ENCODE measurements around the gene CD58.
"Not testable (repeated sequence)": the region's sequence is repeated elsewhere in the genome, so short reads cannot be mapped to it uniquely, and the experiment has no call there.

CD58 gene, protein sequence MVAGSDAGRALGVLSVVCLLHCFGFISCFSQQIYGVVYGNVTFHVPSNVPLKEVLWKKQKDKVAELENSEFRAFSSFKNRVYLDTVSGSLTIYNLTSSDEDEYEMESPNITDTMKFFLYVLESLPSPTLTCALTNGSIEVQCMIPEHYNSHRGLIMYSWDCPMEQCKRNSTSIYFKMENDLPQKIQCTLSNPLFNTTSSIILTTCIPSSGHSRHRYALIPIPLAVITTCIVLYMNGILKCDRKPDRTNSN

DNA sequence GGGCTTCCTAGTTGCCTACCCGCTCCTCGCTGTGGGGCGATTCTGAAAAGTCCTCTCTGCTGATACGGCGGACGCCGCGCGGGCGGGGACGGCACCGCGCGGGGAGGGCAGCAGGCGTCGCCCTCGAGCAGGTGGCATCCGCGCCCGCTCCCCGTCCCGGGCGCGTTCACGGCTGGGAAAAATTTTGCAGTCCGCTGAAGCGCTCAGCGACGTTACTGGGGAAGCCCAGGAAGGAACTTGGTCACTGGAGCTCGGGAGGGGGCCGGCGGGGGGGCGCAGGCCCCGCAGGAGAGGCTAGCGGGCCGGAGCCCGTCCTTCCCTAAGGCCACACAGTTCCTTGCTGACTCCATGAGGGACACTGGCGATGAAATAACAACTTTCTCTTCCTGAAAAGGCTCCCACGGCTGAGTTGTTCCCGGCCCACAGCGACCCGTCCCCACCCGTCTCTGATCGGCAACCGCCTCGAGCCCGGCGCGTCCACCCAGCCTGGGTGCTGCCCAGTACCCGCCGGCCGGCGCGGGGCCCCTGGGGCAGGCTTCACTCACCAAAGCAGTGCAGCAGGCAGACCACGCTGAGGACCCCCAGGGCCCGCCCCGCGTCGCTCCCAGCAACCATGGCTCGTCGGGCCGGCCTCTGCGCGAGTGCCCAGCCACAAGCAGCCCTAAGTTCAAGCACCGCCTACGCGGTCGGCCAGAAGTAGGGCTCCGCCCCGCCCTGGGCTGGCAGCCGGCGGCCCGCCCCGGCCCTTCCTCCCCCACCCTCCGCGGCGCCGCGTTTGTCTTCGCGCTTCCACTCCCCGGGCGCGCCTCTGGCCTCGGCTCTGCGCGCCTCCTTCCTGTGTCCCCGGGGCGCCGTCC is at the start of gene CD58:
Gene CD58 (minus strand): TSS at position 669 of the 857 bp plus-strand sequence. CDS start 54 bp downstream, at position 615.
- DNase-seq (ENCODE audit: low read depth, low spot score), result peak; percentile 26

DNA sequence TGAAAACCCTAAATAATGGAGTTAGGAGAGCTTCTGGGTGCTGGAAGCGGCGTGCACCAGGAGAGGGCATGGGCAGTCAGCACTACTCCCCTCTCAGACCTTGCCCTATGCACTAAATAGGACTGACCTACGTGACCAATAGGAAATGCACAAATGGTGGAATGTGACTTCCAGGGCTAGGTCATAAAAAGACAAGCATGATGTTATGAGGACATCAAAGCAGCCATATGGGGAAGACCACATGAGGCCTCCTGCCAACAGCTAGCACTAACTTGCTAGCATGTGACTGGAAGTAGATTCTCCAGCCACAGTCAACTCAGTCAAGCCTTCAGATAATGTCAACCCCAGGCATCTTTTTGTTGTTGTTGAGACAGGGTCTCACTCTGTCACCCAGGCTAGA is 49.6 kb upstream of the CD58 start:
- DNase-seq (ENCODE audit: low read depth, low spot score), result not testable (repeated sequence)

DNA sequence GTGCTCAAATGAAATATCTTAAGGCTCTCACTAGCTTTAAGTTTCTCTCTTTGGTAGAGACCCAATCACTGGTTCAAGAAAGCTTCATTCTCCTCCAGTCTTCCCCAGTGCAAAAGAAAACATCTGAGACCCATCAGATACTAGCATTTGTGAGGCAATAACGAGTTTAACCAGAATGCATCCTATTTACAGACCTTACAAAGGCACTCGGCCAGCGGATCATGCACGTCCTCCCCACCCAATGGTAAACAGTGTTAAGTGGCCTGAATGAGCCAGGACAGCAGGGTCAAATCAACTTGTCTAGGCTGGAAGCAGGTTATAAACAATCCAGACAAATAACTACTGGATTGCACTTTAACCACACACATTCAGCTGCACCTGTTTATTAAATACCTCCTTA is 48.3 kb upstream of the CD58 start:
- not testable (repeated sequence) for DNase-seq (ENCODE audit: low read depth, low spot score)

GRCh38 chr1:116617808-116618207 is 47.0 kb upstream of the CD58 start:
- DNase-seq (ENCODE audit: low read depth, low spot score), result not testable (repeated sequence)

GRCh38 chr1:116613825-116614224 is 43.0 kb upstream of the CD58 start:
- DNase-seq (ENCODE audit: low read depth, low spot score), result not testable (repeated sequence)

DNA sequence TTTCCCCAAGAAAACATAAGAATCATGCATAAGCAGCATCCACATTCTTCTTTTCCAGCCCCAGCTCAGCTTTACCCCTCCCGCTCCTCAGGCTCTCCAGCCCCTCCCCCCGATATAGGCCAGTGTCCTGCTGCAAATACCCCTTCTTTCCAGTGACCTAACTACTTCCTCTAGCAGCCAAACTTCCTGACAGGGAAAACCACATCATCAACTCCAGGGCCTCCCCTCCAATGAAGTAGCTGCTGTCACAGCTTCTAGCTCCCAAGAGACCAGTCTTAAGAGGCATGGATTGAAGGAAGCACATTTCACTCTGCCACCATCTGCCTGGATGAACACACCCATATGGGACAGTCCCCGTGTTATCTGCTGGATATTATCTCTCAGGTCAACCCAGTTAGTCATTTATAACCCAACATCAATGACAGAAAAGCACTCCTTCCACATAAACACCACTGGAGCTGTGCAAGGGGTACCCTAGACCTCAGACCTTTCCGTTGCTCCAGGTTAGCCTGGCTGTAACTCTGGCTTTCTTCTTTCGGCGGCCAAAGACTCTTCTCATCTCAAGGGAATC is 39.1 kb upstream of the CD58 start:
- not testable (repeated sequence) for DNase-seq (ENCODE audit: low read depth, low spot score)

- DNase-seq (ENCODE audit: low read depth, low spot score), result not testable (repeated sequence)
These were observed 38.0 kb upstream of the CD58 start for GRCh38 chr1:116608841-116609240.

DNA sequence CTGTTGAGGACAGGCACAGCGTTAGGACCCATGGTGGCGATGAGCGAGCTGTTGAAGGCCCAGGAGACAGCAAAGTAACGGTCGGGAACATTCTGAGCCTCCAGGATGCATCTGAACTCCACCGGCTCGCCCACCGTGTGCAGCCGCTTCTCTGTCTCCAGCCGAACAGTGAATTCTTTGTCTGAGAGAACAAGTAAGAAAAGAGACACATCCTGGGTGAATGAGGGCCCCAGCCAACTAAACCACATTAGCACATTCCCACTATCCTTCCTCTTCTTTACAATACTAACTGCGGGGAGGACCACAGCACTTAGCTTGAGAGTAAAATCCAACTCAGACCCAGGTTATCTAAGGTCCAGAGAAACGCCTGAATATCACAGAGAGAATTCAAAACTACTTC is 37.3 kb upstream of the CD58 start:
- not testable (repeated sequence) for DNase-seq (ENCODE audit: low read depth, low spot score)

GRCh38 chr1:116607463-116607862 is 36.6 kb upstream of the CD58 start:
- not testable (repeated sequence) for DNase-seq (ENCODE audit: low read depth, low spot score)

- not testable (repeated sequence) for DNase-seq (ENCODE audit: low read depth, low spot score)
These were observed 35.2 kb upstream of the CD58 start for GRCh38 chr1:116606067-116606466.

- DNase-seq (ENCODE audit: low read depth, low spot score), result no peak
These were observed 34.5 kb upstream of the CD58 start for GRCh38 chr1:116605315-116605714.

DNA sequence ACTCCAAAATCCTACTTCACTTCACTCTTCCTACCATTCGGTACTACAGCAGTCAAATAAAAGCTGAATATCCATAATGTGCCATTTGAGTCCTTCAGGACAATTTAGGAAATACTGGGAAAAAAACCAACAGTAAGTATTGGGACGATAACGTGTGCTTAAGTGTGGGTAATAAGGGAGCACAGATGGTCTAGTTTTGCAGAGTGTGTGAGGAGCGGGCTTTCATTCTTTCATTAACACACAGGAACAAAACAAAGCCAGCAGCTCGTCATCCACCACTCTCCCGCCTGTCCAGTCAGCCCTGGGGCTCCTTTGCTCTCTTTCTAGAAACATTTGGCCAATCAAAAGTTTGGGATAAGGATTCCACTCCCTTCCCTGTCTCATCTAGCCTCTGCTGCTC is 33.6 kb upstream of the CD58 start:
- not testable (repeated sequence) for DNase-seq (ENCODE audit: low read depth, low spot score)

GRCh38 chr1:116603646-116604045 is 32.8 kb upstream of the CD58 start:
- DNase-seq (ENCODE audit: low read depth, low spot score), result not testable (repeated sequence)

DNA sequence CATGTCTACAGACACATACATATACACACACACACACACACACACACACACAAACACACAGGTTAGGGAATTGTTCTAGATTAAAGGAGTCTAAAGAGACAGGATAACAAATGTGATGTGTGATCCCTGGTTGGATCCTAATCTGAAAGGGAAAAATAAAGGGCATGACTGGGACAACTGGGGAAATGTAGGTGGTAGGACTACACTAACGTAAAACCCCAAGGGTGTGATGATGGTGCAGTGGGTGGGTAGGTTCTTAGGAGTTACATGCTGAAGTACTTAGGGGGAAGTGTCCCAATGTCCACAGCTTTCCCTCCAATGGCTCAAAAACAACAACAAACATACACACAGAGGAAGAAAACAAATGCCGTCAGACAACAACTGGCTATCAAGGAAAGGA is 28.5 kb upstream of the CD58 start:
- not testable (repeated sequence) for DNase-seq (ENCODE audit: low read depth, low spot score)

GRCh38 chr1:116598420-116599036 is 27.7 kb upstream of the CD58 start:
- not testable (repeated sequence) for DNase-seq (ENCODE audit: low read depth, low spot score)

DNA sequence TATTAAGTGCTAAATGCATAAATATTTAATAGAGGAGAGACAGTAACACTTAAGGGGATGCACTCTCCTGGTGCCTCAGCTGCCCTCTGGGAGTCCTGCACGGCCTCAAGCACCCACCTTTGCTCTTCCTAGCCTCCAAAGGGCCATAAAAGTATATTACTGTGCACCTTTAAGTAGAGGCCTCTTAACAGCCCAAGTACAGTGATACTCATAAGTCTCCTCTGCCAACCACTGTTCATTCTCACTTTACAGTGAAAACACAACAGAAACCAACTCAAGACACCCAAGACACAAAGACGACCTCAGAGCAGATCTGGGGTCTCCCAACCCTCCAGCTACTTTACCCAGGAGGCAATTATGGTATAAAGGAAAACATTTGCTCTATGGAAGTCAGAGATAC is 26.6 kb upstream of the CD58 start:
- DNase-seq (ENCODE audit: low read depth, low spot score), result not testable (repeated sequence)

- DNase-seq (ENCODE audit: low read depth, low spot score), result not testable (repeated sequence)
These were observed 26.0 kb upstream of the CD58 start for GRCh38 chr1:116596742-116597307.

GRCh38 chr1:116595946-116596741 is 25.3 kb upstream of the CD58 start:
- not testable (repeated sequence) for DNase-seq (ENCODE audit: low read depth, low spot score)

DNA sequence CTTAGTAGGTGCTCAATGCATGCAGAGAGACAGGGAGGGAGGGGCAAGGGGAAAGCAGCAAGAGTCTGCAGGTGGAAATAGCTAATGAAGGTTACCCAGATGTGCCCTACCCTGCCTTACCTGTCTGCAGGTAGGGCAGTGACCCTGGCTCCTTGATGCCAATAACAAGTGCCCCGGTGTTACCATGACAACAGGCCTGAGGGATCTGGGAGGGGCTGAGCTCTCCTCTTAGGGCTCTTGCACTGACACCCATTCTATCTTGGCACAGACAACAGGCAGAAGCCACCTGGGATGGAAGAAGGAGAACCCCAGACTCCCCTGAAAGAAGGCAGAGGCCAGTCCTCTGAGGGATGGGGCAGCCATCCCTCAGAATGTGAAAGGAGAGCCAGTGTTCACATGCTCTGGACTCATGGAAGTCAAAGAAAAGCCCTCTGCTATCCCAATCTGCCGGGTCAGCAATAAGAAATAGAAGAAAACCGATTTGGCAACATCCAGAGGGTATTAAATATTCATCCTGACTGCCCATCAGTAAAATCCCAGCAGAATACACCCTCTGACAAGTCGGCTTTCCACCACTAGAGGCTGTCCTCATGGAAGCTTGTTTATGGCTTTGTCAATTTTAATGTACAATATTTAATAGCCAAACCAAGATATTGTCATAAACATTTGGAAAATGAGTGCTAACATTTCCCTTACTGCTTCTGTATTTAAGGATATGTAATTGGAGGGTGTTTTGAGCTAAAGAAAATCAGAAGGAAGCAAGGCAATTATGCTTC is 24.4 kb upstream of the CD58 start:
- DNase-seq (ENCODE audit: low read depth, low spot score), result not testable (repeated sequence)

DNA sequence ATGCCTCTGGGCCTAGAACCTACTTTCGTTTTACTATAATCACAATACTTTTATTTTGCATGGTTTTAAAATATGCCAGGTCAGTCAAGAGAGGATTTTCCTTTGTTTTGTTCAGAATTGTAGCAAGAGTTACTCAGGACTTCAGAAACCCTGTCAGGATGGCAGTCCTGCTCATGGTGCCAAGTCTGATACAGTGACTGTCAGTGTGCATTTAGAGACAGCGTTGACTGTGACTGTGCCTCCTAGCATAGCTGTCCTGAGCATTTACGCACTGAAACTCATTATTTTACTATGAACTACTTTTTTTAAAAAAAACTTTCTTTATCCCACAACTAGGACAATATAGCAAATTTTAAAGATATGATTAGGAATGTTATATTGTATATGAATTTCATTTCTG is 23.2 kb upstream of the CD58 start:
- not testable (repeated sequence) for DNase-seq (ENCODE audit: low read depth, low spot score)
